Measurements from ENCODE around the gene MED13L. TPM values are rescaled to one million over a fixed set of nuclear protein-coding genes. Genes with fewer than 3 reads are reported as not detected.
"Not testable (repeated sequence)": the region's sequence is repeated elsewhere in the genome, so short reads cannot be mapped to it uniquely, and the experiment has no call there.

The MED13L gene
- total and polyA plus RNA-seq, 4 donors = 52.2 to 196 (median 88.6) TPM

- peaks cover 16% of the 10 kb centered on the region for H3K4me1 ChIP-seq (ENCODE audit: control insufficient read depth, insufficient read depth, low read length)
- 90% methylated on average over 2 of the region's 3 CpGs for WGBS (ENCODE audit: insufficient coverage)
- no peaks in the 10 kb centered on the region for H3K36me3 ChIP-seq (ENCODE audit: control insufficient read depth, insufficient read depth, low read length)
- no peak overlapping the region for H3K4me3 ChIP-seq (ENCODE audit: low read depth, low read length)
- H3K27me3 ChIP-seq (ENCODE audit: control insufficient read depth, insufficient read depth, low read length) = no peaks in the 10 kb centered on the region
- no peak overlapping the region for H3K27ac ChIP-seq (ENCODE audit: low read depth, low read length)
- H3K9me3 ChIP-seq (ENCODE audit: control insufficient read depth, insufficient read depth, low read length) = no peaks in the 10 kb centered on the region
- no peak for DNase-seq (ENCODE audit: low read depth in 4 of 6, low spot score in 6 of 6)
Observed at GRCh38 chr12:116297224-116297834, 19.8 kb upstream of the MED13L start.

- H3K27me3 ChIP-seq (ENCODE audit: control insufficient read depth, insufficient read depth, low read length) = no peaks in the 10 kb centered on the region
- peaks cover 13% of the 10 kb centered on the region for H3K4me1 ChIP-seq (ENCODE audit: control insufficient read depth, insufficient read depth, low read length)
- H3K9me3 ChIP-seq (ENCODE audit: control insufficient read depth, insufficient read depth, low read length) = no peaks in the 10 kb centered on the region
- H3K27ac ChIP-seq (ENCODE audit: low read depth, low read length) = no peak overlapping the region
- H3K36me3 ChIP-seq (ENCODE audit: control insufficient read depth, insufficient read depth, low read length) = no peaks in the 10 kb centered on the region
- no peak overlapping the region for H3K4me3 ChIP-seq (ENCODE audit: low read depth, low read length)
- WGBS (ENCODE audit: insufficient coverage) = 96% methylated on average over 2 of the region's 4 CpGs
- no peak for DNase-seq (ENCODE audit: low read depth in 4 of 6, low spot score in 6 of 6)
Observed at GRCh38 chr12:116295327-116296263, 18.1 kb upstream of the MED13L start.

- no peaks in the 10 kb centered on the region for H3K9me3 ChIP-seq (ENCODE audit: control insufficient read depth, insufficient read depth, low read length)
- H3K4me3 ChIP-seq (ENCODE audit: low read depth, low read length) = no peak overlapping the region
- peaks cover 5% of the 10 kb centered on the region for H3K4me1 ChIP-seq (ENCODE audit: control insufficient read depth, insufficient read depth, low read length)
- H3K27me3 ChIP-seq (ENCODE audit: control insufficient read depth, insufficient read depth, low read length) = no peaks in the 10 kb centered on the region
- peak overlapping the region; percentile 21 for H3K27ac ChIP-seq (ENCODE audit: low read depth, low read length)
- no CpG with 5 or more reads among the region's 4 CpGs for WGBS (ENCODE audit: insufficient coverage)
- peak in 1 of 6 donors; percentile 50 for DNase-seq (ENCODE audit: low read depth in 4 of 6, low spot score in 6 of 6)
- no peaks in the 10 kb centered on the region for H3K36me3 ChIP-seq (ENCODE audit: control insufficient read depth, insufficient read depth, low read length)
Observed at GRCh38 chr12:116294454-116295165, 17.1 kb upstream of the MED13L start.

GRCh38 chr12:116293687-116294453, 16.4 kb upstream of the MED13L start:
- H3K36me3 ChIP-seq (ENCODE audit: control insufficient read depth, insufficient read depth, low read length) = no peaks in the 10 kb centered on the region
- H3K9me3 ChIP-seq (ENCODE audit: control insufficient read depth, insufficient read depth, low read length) = no peaks in the 10 kb centered on the region
- H3K4me3 ChIP-seq (ENCODE audit: low read depth, low read length) = no peak overlapping the region
- peak in 1 of 6 donors; percentile 49 for DNase-seq (ENCODE audit: low read depth in 4 of 6, low spot score in 6 of 6)
- no peaks in the 10 kb centered on the region for H3K27me3 ChIP-seq (ENCODE audit: control insufficient read depth, insufficient read depth, low read length)
- peak overlapping the region; percentile 21 for H3K27ac ChIP-seq (ENCODE audit: low read depth, low read length)
- WGBS (ENCODE audit: insufficient coverage) = no CpG with 5 or more reads among the region's 4 CpGs
- H3K4me1 ChIP-seq (ENCODE audit: control insufficient read depth, insufficient read depth, low read length) = no peaks in the 10 kb centered on the region

- DNase-seq (ENCODE audit: low read depth in 4 of 6, low spot score in 6 of 6) = no peak
- WGBS (ENCODE audit: insufficient coverage) = no CpG with 5 or more reads among the region's 3 CpGs
- Histone ChIP-seq H3K27ac (ENCODE audit: low read depth, low read length) (no peak overlapping the region), H3K4me3 (ENCODE audit: low read depth, low read length) (no peak overlapping the region), H3K4me1 (ENCODE audit: control insufficient read depth, insufficient read depth, low read length) (peaks cover under 1% of the 10 kb centered on the region), H3K9me3 (ENCODE audit: control insufficient read depth, insufficient read depth, low read length) (no peaks in the 10 kb centered on the region), H3K36me3 (ENCODE audit: control insufficient read depth, insufficient read depth, low read length) (no peaks in the 10 kb centered on the region), H3K27me3 (ENCODE audit: control insufficient read depth, insufficient read depth, low read length) (no peaks in the 10 kb centered on the region)
Observed at GRCh38 chr12:116291218-116291617, 13.7 kb upstream of the MED13L start.

GRCh38 chr12:116288735-116289134, 11.2 kb upstream of the MED13L start:
- no peak overlapping the region for H3K27ac ChIP-seq (ENCODE audit: low read depth, low read length)
- DNase-seq (ENCODE audit: low read depth in 4 of 6, low spot score in 6 of 6) = no peak
- no peaks in the 10 kb centered on the region for H3K36me3 ChIP-seq (ENCODE audit: control insufficient read depth, insufficient read depth, low read length)
- peaks cover 2% of the 10 kb centered on the region for H3K4me1 ChIP-seq (ENCODE audit: control insufficient read depth, insufficient read depth, low read length)
- H3K9me3 ChIP-seq (ENCODE audit: control insufficient read depth, insufficient read depth, low read length) = no peaks in the 10 kb centered on the region
- no peaks in the 10 kb centered on the region for H3K27me3 ChIP-seq (ENCODE audit: control insufficient read depth, insufficient read depth, low read length)
- WGBS (ENCODE audit: insufficient coverage) = 90% methylated on average over 3 of the region's 3 CpGs
- no peak overlapping the region for H3K4me3 ChIP-seq (ENCODE audit: low read depth, low read length)

GRCh38 chr12:116287842-116288301, 10.4 kb upstream of the MED13L start:
- 87% methylated on average over 3 of the region's 3 CpGs for WGBS (ENCODE audit: insufficient coverage)
- Histone ChIP-seq H3K36me3 (ENCODE audit: control insufficient read depth, insufficient read depth, low read length) (no peaks in the 10 kb centered on the region), H3K27ac (ENCODE audit: low read depth, low read length) (no peak overlapping the region), H3K4me3 (ENCODE audit: low read depth, low read length) (no peak overlapping the region), H3K27me3 (ENCODE audit: control insufficient read depth, insufficient read depth, low read length) (no peaks in the 10 kb centered on the region), H3K9me3 (ENCODE audit: control insufficient read depth, insufficient read depth, low read length) (no peaks in the 10 kb centered on the region), H3K4me1 (ENCODE audit: control insufficient read depth, insufficient read depth, low read length) (peaks cover 2% of the 10 kb centered on the region)
- DNase-seq (ENCODE audit: low read depth in 4 of 6, low spot score in 6 of 6) = no peak

GRCh38 chr12:116284396-116284795, 6.9 kb upstream of the MED13L start:
- Histone ChIP-seq H3K36me3 (ENCODE audit: control insufficient read depth, insufficient read depth, low read length) (no peaks in the 10 kb centered on the region), H3K9me3 (ENCODE audit: control insufficient read depth, insufficient read depth, low read length) (no peaks in the 10 kb centered on the region), H3K27ac (ENCODE audit: low read depth, low read length) (no peak overlapping the region), H3K4me3 (ENCODE audit: low read depth, low read length) (no peak overlapping the region), H3K4me1 (ENCODE audit: control insufficient read depth, insufficient read depth, low read length) (peaks cover 2% of the 10 kb centered on the region), H3K27me3 (ENCODE audit: control insufficient read depth, insufficient read depth, low read length) (no peaks in the 10 kb centered on the region)
- no peak for DNase-seq (ENCODE audit: low read depth in 4 of 6, low spot score in 6 of 6)
- 93% methylated on average over 2 of the region's 5 CpGs for WGBS (ENCODE audit: insufficient coverage)

- not testable (repeated sequence) for H3K4me1 ChIP-seq (ENCODE audit: control insufficient read depth, insufficient read depth, low read length); H3K36me3 ChIP-seq (ENCODE audit: control insufficient read depth, insufficient read depth, low read length); H3K4me3 ChIP-seq (ENCODE audit: low read depth, low read length); H3K9me3 ChIP-seq (ENCODE audit: control insufficient read depth, insufficient read depth, low read length); DNase-seq (ENCODE audit: low read depth in 4 of 6, low spot score in 6 of 6); H3K27me3 ChIP-seq (ENCODE audit: control insufficient read depth, insufficient read depth, low read length); H3K27ac ChIP-seq (ENCODE audit: low read depth, low read length)
- 92% methylated on average over 5 of the region's 8 CpGs for WGBS (ENCODE audit: insufficient coverage)
Observed at GRCh38 chr12:116283881-116284280, 6.4 kb upstream of the MED13L start.

All from spinal cord (tissue), 10 donors.